RWPE2 (cell line): ENCODE results near the gene CCDC187.

Experiments
- ATAC-seq: fragments of 200-7000 bp; cut with Tn5 transposase; 3 replicates; pipeline ENCODE4 v1.9.1; 2021; ENCODE audit warnings: low read depth
- DNase-seq: peaks from one replicate; pipeline ENCODE4 v3.0.0-alpha.2; 2020; ENCODE audit warnings: low spot score
- H3K27ac ChIP-seq: fragments of 450-650 bp; 2 replicates; pipeline ENCODE4 v1.5.1; 2017; ENCODE audit warnings: mild to moderate bottlenecking; ENCODE audit not compliant: poor library complexity, severe bottlenecking
- H3K27me3 ChIP-seq: fragments of 250-450 bp; sonication (Bioruptor Pico); 2 replicates; pipeline ENCODE4 v1.5.1; 2021; ENCODE audit warnings: mild to moderate bottlenecking, moderate library complexity; ENCODE audit not compliant: insufficient read depth, poor library complexity, severe bottlenecking
- H3K36me3 ChIP-seq: fragments of 250-450 bp; sonication (Bioruptor Pico); 2 replicates; pipeline ENCODE4 v1.5.1; 2020; ENCODE audit warnings: low read depth, mild to moderate bottlenecking, moderate library complexity
- H3K4me1 ChIP-seq: fragments of 250-450 bp; sonication (Bioruptor Pico); 2 replicates; pipeline ENCODE4 v1.5.1; 2021; ENCODE audit warnings: mild to moderate bottlenecking, moderate library complexity; ENCODE audit not compliant: insufficient read depth, poor library complexity, severe bottlenecking
- H3K4me3 ChIP-seq: fragments of 250-450 bp; sonication (Bioruptor Pico); 2 replicates; pipeline ENCODE4 v1.5.1; 2021; ENCODE audit warnings: mild to moderate bottlenecking, moderate library complexity; ENCODE audit not compliant: severe bottlenecking
- H3K9me3 ChIP-seq: fragments of 250-450 bp; sonication (Bioruptor Pico); 2 replicates; pipeline ENCODE4 v1.5.1; 2021; ENCODE audit warnings: mild to moderate bottlenecking, moderate library complexity; ENCODE audit not compliant: severe bottlenecking
- TF ChIP-seq, protein P1 (sequence below): fragments of 450-650 bp; IDR thresholded peaks from one replicate; pipeline ENCODE4 v1.5.1; 2017; ENCODE audit warnings: mild to moderate bottlenecking, moderate library complexity; ENCODE audit not compliant: poor library complexity, severe bottlenecking

CCDC187 gene

DNA sequence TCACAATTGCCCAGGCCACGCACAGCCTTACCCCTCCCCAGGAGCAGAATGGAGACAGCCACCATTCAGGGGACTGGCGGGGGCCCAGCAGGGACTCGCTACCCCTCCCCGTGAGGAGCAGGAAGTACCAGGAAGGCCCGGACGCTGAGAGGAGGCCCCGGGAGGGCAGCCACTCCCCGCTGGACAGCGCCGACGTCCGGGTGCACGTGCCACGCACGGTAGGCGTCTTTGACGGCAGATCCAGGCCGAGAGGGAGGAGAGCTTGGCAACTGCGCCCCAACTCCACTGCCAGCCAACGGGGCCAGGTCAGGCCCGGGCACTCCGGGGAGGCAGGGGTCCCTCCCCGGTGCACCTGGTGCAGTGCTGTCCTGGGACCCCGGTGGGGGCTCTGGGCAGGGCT lies 45.7 kb upstream of the CCDC187 start:
- Histone ChIP-seq H3K4me1 (peaks cover 3% of the 10 kb centered on the region), H3K4me3 (no peak overlapping the region), H3K36me3 (no peaks in the 10 kb centered on the region), H3K9me3 (no peaks in the 10 kb centered on the region), H3K27ac (no peak overlapping the region), H3K27me3 (no peaks in the 10 kb centered on the region)
- ATAC-seq = no peak
- TF ChIP-seq, protein P1, sequence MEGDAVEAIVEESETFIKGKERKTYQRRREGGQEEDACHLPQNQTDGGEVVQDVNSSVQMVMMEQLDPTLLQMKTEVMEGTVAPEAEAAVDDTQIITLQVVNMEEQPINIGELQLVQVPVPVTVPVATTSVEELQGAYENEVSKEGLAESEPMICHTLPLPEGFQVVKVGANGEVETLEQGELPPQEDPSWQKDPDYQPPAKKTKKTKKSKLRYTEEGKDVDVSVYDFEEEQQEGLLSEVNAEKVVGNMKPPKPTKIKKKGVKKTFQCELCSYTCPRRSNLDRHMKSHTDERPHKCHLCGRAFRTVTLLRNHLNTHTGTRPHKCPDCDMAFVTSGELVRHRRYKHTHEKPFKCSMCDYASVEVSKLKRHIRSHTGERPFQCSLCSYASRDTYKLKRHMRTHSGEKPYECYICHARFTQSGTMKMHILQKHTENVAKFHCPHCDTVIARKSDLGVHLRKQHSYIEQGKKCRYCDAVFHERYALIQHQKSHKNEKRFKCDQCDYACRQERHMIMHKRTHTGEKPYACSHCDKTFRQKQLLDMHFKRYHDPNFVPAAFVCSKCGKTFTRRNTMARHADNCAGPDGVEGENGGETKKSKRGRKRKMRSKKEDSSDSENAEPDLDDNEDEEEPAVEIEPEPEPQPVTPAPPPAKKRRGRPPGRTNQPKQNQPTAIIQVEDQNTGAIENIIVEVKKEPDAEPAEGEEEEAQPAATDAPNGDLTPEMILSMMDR = no peak
- no peak for DNase-seq

DNA sequence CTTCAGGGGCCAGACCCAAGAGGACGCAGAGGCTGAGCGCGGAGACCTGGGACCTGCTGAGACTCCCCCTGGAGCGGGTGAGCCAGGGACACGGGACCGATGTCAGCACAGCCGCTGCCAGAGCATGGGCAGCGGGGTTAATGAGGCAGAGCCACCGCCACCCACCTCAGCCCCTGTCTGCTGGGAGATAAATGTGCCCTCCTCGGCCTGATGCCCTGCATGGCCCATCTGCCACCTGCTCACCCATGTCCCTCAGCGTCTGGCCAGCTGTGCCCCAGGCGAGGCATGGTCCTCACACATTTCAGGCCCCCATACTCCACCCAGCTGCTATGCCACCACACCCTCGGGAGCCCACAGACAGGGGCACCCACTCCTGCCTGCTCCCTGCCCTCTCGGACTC lies 44.8 kb upstream of the CCDC187 start:
- TF ChIP-seq, protein P1 = no peak
- DNase-seq (no peak), ATAC-seq (no peak)
- Histone ChIP-seq H3K4me3 (no peak overlapping the region), H3K27me3 (no peaks in the 10 kb centered on the region), H3K27ac (no peak overlapping the region), H3K4me1 (peaks cover 3% of the 10 kb centered on the region), H3K36me3 (no peaks in the 10 kb centered on the region), H3K9me3 (no peaks in the 10 kb centered on the region)

DNA sequence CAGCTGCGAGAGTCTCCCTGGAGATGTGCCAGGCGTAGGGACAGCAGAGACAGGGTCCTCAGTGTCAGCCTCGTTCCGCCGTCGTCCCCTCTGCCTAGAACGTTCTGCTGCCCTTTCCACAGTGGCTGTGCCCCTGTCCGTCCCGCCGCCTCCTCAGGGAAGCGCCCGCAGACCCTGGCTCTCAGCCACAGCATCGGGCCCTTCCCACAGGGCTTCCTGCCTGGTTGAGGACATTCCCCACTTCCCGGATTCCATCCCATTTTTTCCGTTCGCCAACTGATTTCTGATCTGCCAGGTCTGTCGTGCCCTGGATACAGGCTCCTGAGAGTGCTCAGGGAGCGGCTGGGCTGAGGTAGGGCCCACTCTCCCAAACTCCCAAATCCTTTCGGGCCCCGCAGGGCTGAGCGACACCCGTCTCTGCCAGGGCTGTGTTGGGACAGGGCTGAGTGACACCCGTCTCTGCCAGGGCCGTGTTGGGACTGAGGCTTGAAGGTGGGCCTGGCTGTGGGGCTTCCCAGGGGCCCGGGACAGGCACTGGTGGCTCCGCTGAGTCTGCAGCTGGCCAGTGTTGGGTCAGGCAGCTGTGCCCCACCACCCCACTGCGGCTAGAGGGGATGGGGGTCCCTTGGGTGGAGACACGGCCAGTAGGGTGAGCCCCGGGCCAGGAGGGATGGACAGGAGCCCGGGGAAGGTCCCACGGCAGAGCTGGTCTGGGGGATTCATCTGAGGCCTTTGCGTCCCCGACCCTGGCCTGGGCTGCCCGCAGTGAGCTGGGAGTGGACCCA lies 43.8 kb upstream of the CCDC187 start:
- Histone ChIP-seq H3K4me1 (peaks cover 3% of the 10 kb centered on the region), H3K27me3 (no peaks in the 10 kb centered on the region), H3K9me3 (no peaks in the 10 kb centered on the region), H3K36me3 (no peaks in the 10 kb centered on the region), H3K4me3 (no peak overlapping the region), H3K27ac (no peak overlapping the region)
- TF ChIP-seq, protein P1 = no peak
- DNase-seq = no peak
- no peak for ATAC-seq

DNA sequence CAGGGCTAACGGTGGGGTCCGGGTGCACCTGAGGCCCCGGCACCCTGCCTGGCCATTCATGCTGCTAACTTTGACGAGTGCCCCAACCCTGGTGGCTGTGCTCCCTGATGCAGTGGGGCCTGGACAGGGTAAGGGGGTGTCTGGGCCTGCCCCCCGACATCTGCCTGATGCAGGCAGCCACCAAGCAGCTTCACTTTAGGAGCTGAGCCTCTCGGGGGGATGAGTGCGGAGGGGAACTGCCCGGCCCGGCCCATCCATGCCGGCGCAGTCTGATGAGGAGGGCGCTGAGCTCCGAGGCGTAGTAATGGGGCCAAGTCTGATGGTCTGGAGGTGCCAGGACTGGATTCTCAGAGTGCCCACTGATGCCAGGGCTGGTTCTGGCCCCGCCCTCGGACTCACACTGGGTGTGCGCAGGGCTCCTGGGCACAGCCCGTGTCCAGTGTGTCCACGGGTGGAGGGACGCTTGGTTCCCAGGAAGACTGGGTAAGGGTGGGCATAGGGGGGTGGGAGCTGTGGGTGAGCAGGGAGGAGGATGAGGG lies 43.1 kb upstream of the CCDC187 start:
- Histone ChIP-seq H3K27me3 (no peaks in the 10 kb centered on the region), H3K9me3 (no peaks in the 10 kb centered on the region), H3K4me3 (no peak overlapping the region), H3K4me1 (peaks cover 3% of the 10 kb centered on the region), H3K27ac (no peak overlapping the region), H3K36me3 (no peaks in the 10 kb centered on the region)
- ATAC-seq (no peak), DNase-seq (no peak)
- TF ChIP-seq, protein P1 = no peak

DNA sequence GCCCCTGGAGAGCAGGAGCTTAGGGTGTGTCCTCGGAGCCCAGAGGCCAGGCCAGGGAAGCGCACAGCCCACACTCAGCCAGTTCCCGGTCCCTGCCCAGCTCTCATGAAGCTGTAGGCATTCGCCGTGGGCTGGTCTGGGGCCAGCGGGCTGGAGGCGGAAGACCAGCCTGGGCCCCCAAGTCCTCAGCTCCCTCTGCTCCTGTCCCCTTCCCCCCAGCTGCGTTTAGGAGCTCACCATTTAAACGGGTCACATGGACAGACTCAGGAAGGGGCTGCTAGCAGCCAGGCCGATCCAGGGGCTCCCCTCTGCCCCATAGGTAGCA lies 42.2 kb upstream of the CCDC187 start:
- Histone ChIP-seq H3K36me3 (no peaks in the 10 kb centered on the region), H3K27ac (no peak overlapping the region), H3K9me3 (no peaks in the 10 kb centered on the region), H3K4me1 (peaks cover 3% of the 10 kb centered on the region), H3K27me3 (no peaks in the 10 kb centered on the region), H3K4me3 (peak overlapping the region; percentile 7)
- ATAC-seq = peak; percentile 6; the same call in 1 of the 3 replicates
- DNase-seq = no peak
- TF ChIP-seq, protein P1 = no peak
